GM12878 (cell line): ENCODE measurements around the gene DNAJC2. TPM values are rescaled to one million over a fixed set of nuclear protein-coding genes. Genes with fewer than 3 reads are reported as not detected.

Experiments used
- ATAC-seq: fragments of 200-7000 bp; cut with Tn5 transposase; 3 replicates; pipeline ENCODE4 v1.9.1; 2020; ENCODE audit warnings: mild to moderate bottlenecking, moderate library complexity
- BruUV-seq: library from RNA; stranded (reverse); fragments of 400-500 nt; replicated peaks from 2 replicates; lab custom pipeline; 2021; lab: Mats Ljungman, UMichigan
- CTCF ChIA-PET: fragments of 300-600 bp; sonication (Branson Sonifier 250); formaldehyde crosslinking; extraction: SDS; loops from one replicate; lab custom pipeline; 2021; ENCODE audit warnings: inconsistent platforms; lab: Yijun Ruan, JAX
- POLR2A ChIA-PET: fragments of 350-600 bp; formaldehyde crosslinking; extraction: SDS; loops from one replicate; lab custom pipeline; 2021; ENCODE audit warnings: inconsistent platforms; lab: Charles Lee
- RAD21 ChIA-PET: fragments of 300-600 bp; sonication (Branson Sonifier 250); formaldehyde crosslinking; loops from one replicate; lab custom pipeline; 2023; ENCODE audit warnings: antibody characterized with exemption; ENCODE audit not compliant: unreplicated experiment; lab: Charles Lee
- SMC1A ChIA-PET: fragments of 300-600 bp; sonication (Branson Sonifier 250); formaldehyde crosslinking; loops from one replicate; lab custom pipeline; 2023; ENCODE audit not compliant: unreplicated experiment, uncharacterized antibody; lab: Charles Lee
- DNase-seq: peaks from one replicate; pipeline ENCODE4 v3.0.0-alpha.2; 2011; ENCODE audit warnings: low read depth, low spot score
- FAIRE-seq: peaks from 3 replicates; lab custom pipeline; 2011; peaks lifted over from hg19 to GRCh38; lab: Jason Lieb, UNC
- H2AFZ ChIP-seq: 2 replicates; pipeline ENCODE4 v1.6.0; 2011; ENCODE audit warnings: low read depth, low read length, control low read depth; ENCODE audit not compliant: control insufficient read depth
- H3K27ac ChIP-seq: 2 replicates; pipeline ENCODE4 v1.5.1; 2011; ENCODE audit warnings: control low read depth; ENCODE audit not compliant: control insufficient read depth, insufficient read depth
- H3K27me3 ChIP-seq, 2 experiments: replicated peaks in 1 of 2; 2 replicates each; pipeline versions ENCODE4 v1.6.0 to v1.6.1; 2011; ENCODE audit warnings: low read length in 1 of 2; ENCODE audit not compliant: control insufficient read depth in 2 of 2, insufficient read depth in 2 of 2
- H3K36me3 ChIP-seq, 2 experiments: 2 replicates each; pipeline ENCODE4 v1.5.1; 2011; ENCODE audit warnings: low read length in 1 of 2; ENCODE audit not compliant: control insufficient read depth in 2 of 2, insufficient read depth in 2 of 2
- H3K4me1 ChIP-seq: 2 replicates; pipeline ENCODE4 v1.6.1; 2011; ENCODE audit warnings: mild to moderate bottlenecking, low read length, moderate library complexity, mixed read lengths; ENCODE audit not compliant: control insufficient read depth, insufficient read depth
- H3K4me2 ChIP-seq: 2 replicates; pipeline ENCODE4 v1.6.0; 2011; ENCODE audit warnings: control low read depth; ENCODE audit not compliant: control insufficient read depth, insufficient read depth
- H3K4me3 ChIP-seq: fragments of 200-600 bp; sonication (generic); 2 replicates; pipeline ENCODE4 v1.5.1; 2016
- H3K79me2 ChIP-seq: 2 replicates; pipeline ENCODE4 v1.6.0; 2011; ENCODE audit warnings: low read length; ENCODE audit not compliant: control insufficient read depth, insufficient read depth
- H3K9ac ChIP-seq: 2 replicates; pipeline ENCODE4 v1.8.0; 2011; ENCODE audit warnings: low read length, control low read depth, mixed read lengths; ENCODE audit not compliant: control insufficient read depth, insufficient read depth
- H3K9me3 ChIP-seq: replicated peaks from 3 replicates; pipeline ENCODE4 v1.5.1; 2011; ENCODE audit warnings: mild to moderate bottlenecking, low read length; ENCODE audit not compliant: control insufficient read depth, insufficient read depth
- H4K20me1 ChIP-seq: 2 replicates; pipeline ENCODE4 v1.6.0; 2011; ENCODE audit not compliant: control insufficient read depth, insufficient read depth
- E2F8 ChIP-seq: fragments of 450-650 bp; IDR thresholded peaks from 2 replicates; pipeline ENCODE4 v1.6.1; 2018; ENCODE audit warnings: mild to moderate bottlenecking, low read depth, moderate library complexity; ENCODE audit not compliant: partially characterized antibody
- ELK1 ChIP-seq: IDR thresholded peaks from 2 replicates; pipeline ENCODE4 v1.6.1; 2012; ENCODE audit warnings: low read depth, low read length, improper control_type of control experiment
- MLLT1 ChIP-seq: fragments of 450-650 bp; IDR thresholded peaks from 2 replicates; pipeline ENCODE4 v1.6.1; 2016; ENCODE audit warnings: mild to moderate bottlenecking
- NR2C1 ChIP-seq: fragments of 450-650 bp; IDR thresholded peaks from 2 replicates; pipeline ENCODE4 v1.6.1; 2017; ENCODE audit warnings: antibody characterized with exemption, mild to moderate bottlenecking, moderate library complexity
- RCOR1 ChIP-seq: conservative IDR thresholded peaks from 2 replicates; pipeline ENCODE4 v1.6.1; 2012; ENCODE audit warnings: low read depth, low read length, improper control_type of control experiment
- RFX5 ChIP-seq: IDR thresholded peaks from 2 replicates; pipeline ENCODE4 v1.6.1; 2011; ENCODE audit warnings: low read depth, low read length, improper control_type of control experiment
- SRF ChIP-seq, 2 experiments: IDR thresholded peaks; 2 replicates each; pipeline ENCODE4 v1.6.1; 2011; ENCODE audit warnings: low read depth in 2 of 2, low read length in 2 of 2, mild to moderate bottlenecking in 1 of 2, moderate library complexity in 1 of 2
- STAT3 ChIP-seq: IDR thresholded peaks from 2 replicates; pipeline ENCODE4 v1.6.1; 2011; ENCODE audit warnings: low read depth, low read length, improper control_type of control experiment
- TCF7 ChIP-seq: IDR thresholded peaks from 2 replicates; pipeline ENCODE4 v1.6.1; 2014; ENCODE audit warnings: antibody characterized with exemption, borderline replicate concordance
- ZNF274 ChIP-seq: IDR thresholded peaks from one replicate; pipeline ENCODE4 v1.8.0; 2011; ENCODE audit not compliant: insufficient read length, insufficient read depth
- WGBS: methylation state at CpG from one replicate; pipeline ENCODE4 v1.1.6; 2016; ENCODE audit warnings: low lambda C conversion rate; ENCODE audit not compliant: insufficient replicate concordance, insufficient coverage; ENCODE audit errors: missing lambda C conversion rate; 5-methylcytosine and 5-hydroxymethylcytosine counted together
- in situ Hi-C: fragments of 300-500 bp; cut with MboI; formaldehyde crosslinking; loops from 9 replicates; pipeline ENCODE4 v1.14.3; 2018; ENCODE audit warnings: mixed read lengths
- intact Hi-C: fragments of 100-400 bp; cut with micrococcal nuclease; formaldehyde crosslinking; loops from one replicate; pipeline ENCODE4 v1.14.2; 2022; ENCODE audit not compliant: unreplicated experiment
- polyA plus RNA-seq, 11 experiments: library from polyadenylated mRNA; depleted of rRNA in 4 of 11; unstranded in 6 of 11; stranded (reverse) in 5 of 11; fragments of >200 nt; fragmentation: Nextera tagmentation in 4 of 11; fragmentation: Illumina TruSeq in 1 of 11; extraction: Ambion mirVana in 4 of 11; extraction: Trizol in 1 of 11; gene quantifications; 1 replicate in 1 of 11; 2 replicates in 10 of 11; pipeline versions ENCODE4 v1.2.1 to v1.2.3, GENCODE V29; 2011 to 2016; ENCODE audit warnings: inconsistent platforms in 2 of 11, missing spikeins in 2 of 11, low read depth in 1 of 11
- total RNA-seq, 4 experiments: library from RNA; depleted of rRNA in 3 of 4; stranded (reverse); fragments of >200 nt in 3 of 4; fragmentation: Illumina TruSeq in 1 of 4; extraction: Trizol in 1 of 4; gene quantifications; 2 replicates each; pipeline versions ENCODE4 v1.2.1 to v1.2.3, GENCODE V29; 2013 to 2021

The DNAJC2 gene
- total and polyA plus RNA-seq, 10 of the 15 experiments (the other 5 are each of a cell fraction or from before 2014, with no cell fraction given), result 18.2 to 63.1 (median 30.6) TPM

DNA sequence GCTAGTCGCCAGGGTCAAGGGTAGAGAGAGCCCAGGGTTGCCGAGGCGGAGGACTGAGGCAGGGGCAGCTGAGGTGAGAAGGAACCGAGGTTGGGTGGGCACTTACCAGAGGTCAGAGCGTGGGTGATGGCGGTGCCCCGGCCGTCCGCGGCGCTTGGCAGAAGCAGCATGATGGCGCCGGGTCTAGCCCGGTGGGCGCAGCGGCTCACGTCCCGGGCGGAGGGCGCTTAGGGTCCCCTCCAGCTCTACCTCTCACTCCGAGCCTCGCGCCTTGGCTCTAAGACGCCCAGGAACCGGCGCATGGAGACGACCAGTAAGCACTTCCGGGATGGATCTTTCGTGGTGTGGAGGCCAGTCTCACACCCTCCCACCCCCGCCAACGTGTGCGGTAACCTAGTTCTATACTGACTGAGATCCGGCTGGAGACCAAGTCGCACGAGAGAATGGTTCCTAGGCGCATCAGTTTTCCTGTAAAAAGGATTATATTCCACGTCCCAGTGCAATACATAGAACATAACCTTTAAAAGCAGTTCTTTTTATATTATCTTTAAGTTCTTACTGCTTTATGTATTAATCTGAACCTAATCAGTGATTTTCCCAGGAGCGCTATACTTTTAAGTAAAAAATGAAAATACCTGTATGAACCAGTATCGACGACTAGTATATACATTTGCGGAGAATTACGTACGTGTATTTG, at the start of gene DNAJC2 (continued):
- TF ChIP-seq E2F8 (peak; percentile 81), ELK1 (peak; percentile 88), STAT3 (0 out of 2 replicates have a peak, but pooled peaks have one; percentile 12), RFX5 (no peak), SRF (IDR thresholded peaks at IDR 0.05; ENCODE audit: low read depth in 2 of 2, low read length in 2 of 2) (peak in 1 of 2 experiments; percentile 87; a peak in 2 of 4 replicates), RCOR1 (no peak)

DNA sequence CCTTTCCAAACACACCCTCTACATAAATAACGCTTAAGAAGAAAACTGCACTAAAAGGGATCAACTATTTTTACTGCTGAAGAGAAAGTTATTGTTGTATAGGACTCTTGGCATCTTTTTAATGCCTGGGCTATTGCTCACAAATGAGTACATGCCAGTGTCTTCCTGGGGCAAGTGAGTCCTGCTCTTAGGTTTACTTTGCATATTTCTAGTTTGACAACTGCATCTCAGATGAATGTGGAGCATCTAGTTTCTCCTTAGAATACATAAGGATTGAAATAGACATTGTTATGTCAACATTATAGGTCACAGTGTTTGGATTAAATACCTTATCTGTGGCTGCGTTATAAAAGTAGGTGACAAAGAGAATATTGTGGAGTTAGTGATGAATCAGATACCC, 47.4 kb upstream of the DNAJC2 start:
- no peak for DNase-seq
- no peak overlapping the region for H3K27ac ChIP-seq
- H3K79me2 ChIP-seq, result no peaks in the 10 kb centered on the region
- WGBS, result 40% methylated on average over 2 of the region's 2 CpGs
- ChIA-PET SMC1A (no interaction called here), POLR2A (no interaction called here), RAD21 (no interaction called here), CTCF (no interaction called here)
- H3K9me3 ChIP-seq, result no peaks in the 10 kb centered on the region
- TF ChIP-seq NR2C1 (no peak), ZNF274 (no peak), TCF7 (no peak), MLLT1 (no peak)
- H3K27me3 ChIP-seq, result no peaks in the 10 kb centered on the region
- no peak overlapping the region for H3K4me2 ChIP-seq
- intact Hi-C loops, result no loop called here
- H3K4me1 ChIP-seq, result no peaks in the 10 kb centered on the region
- ATAC-seq, result no peak
- H3K36me3 ChIP-seq, result no peaks in the 10 kb centered on the region
- no peaks in the 10 kb centered on the region for H4K20me1 ChIP-seq
- H3K9ac ChIP-seq, result no peak overlapping the region
- H2AFZ ChIP-seq, result no peak overlapping the region
- in situ Hi-C loops, result no loop called here
- FAIRE-seq, result no peak
- no TSS peak for BruUV-seq
- H3K4me3 ChIP-seq, result no peak overlapping the region
